Psoas muscle (tissue), 8 donors: Measurements from ENCODE around the gene ULK1. TPM values are rescaled to one million over a fixed set of nuclear protein-coding genes. Genes with fewer than 3 reads are reported as not detected.
"Not testable (repeated sequence)": the region's sequence is repeated elsewhere in the genome, so short reads cannot be mapped to it uniquely, and the experiment has no call there.

Source experiments
- ATAC-seq, 4 donors: fragments of 200-7000 bp; cut with Tn5 transposase; one replicate each; pipeline ENCODE4 v1.9.1; 2020; ENCODE audit warnings: moderate library complexity in 3 of 4, mild to moderate bottlenecking in 2 of 4
- DNase-seq, 2 donors: peaks; one replicate each; pipeline ENCODE4 v3.0.0-alpha.2; 2020
- H3K27ac ChIP-seq: fragments of 200-600 bp; one replicate; pipeline ENCODE4 v1.8.0; 2022
- H3K27me3 ChIP-seq, 3 donors: fragments of 200-600 bp in 1 of 3; one replicate each; pipeline versions ENCODE4 v1.6.1 to v1.8.0; 2013 to 2022; ENCODE audit warnings: low read length in 2 of 3, mild to moderate bottlenecking in 2 of 3, moderate library complexity in 1 of 3; ENCODE audit not compliant: insufficient read depth in 3 of 3
- H3K36me3 ChIP-seq, 2 donors: fragments of 200-600 bp in 1 of 2; one replicate each; pipeline versions ENCODE4 v1.6.1 to v1.8.0; 2013 to 2022; ENCODE audit warnings: low read depth in 1 of 2, mild to moderate bottlenecking in 1 of 2, moderate library complexity in 1 of 2; ENCODE audit not compliant: insufficient read depth in 1 of 2
- H3K4me1 ChIP-seq: fragments of 200-600 bp; one replicate; pipeline ENCODE4 v1.8.0; 2022
- H3K4me3 ChIP-seq: fragments of 200-600 bp; one replicate; pipeline ENCODE4 v1.8.0; 2022; ENCODE audit warnings: mild to moderate bottlenecking
- H3K9me3 ChIP-seq: fragments of 200-600 bp; one replicate; pipeline ENCODE4 v1.8.0; 2022
- CTCF ChIP-seq: fragments of 200-600 bp; IDR thresholded peaks from one replicate; pipeline ENCODE4 v1.8.0; 2022; ENCODE audit warnings: antibody characterized with exemption
- WGBS, 3 donors: extraction: QIAGEN DNeasy Blood & Tissue Kit; methylation state at CpG; one replicate each; pipeline versions ENCODE4 v1.1.6 to v1.1.7; 2013; 5-methylcytosine and 5-hydroxymethylcytosine counted together
- intact Hi-C, 2 donors: fragments of 100-400 bp; cut with DNase I; formaldehyde crosslinking; loops; one replicate each; pipeline versions ENCODE4 v1.11.0 to v1.14.2; 2022
- polyA plus RNA-seq, 3 donors: library from polyadenylated mRNA; stranded (reverse); fragments of 200-250 nt; gene quantifications; one replicate each; pipeline ENCODE4 v1.2.3, GENCODE V29; 2013
- total RNA-seq, 4 donors: library from RNA; stranded (reverse); fragmentation: NEBNext Ultra II Directional in 2 of 4; extraction: Animal tissue kit (Norgen Biotek cat#: 25700) in 2 of 4; gene quantifications; one replicate each; pipeline versions ENCODE4 v1.2.1 to v1.2.4, GENCODE V29; 2021 to 2023
- donor health status: healthy with polysubstance abuse.
- donor health status: DM: no; HTN: no; CAD: no; lungs with moderate emphysema.
- donor health status: Bipolar disorder and iron deficiency.
- donor health status: healthy.
- donor health status: DM: yes; HTN: yes; CAD: no.
- donor health status: DM: no; HTN: no; CAD: no.
- donor health status: DM: no; HTN: no; CAD: no.
- donor health status: DM: yes; HTN: yes; CAD: no.

ULK1 gene
- total and polyA plus RNA-seq, 7 donors, result 4.1 to 90.4 (median 58.0) TPM

- DNase-seq, result no peak
- intact Hi-C loops, result no loop called here
- no peak for TF ChIP-seq CTCF
- H3K36me3 ChIP-seq, result no peaks in the 10 kb centered on the region
- no peaks in the 10 kb centered on the region for H3K27me3 ChIP-seq
- ATAC-seq, result no peak
- H3K4me1 ChIP-seq, result no peaks in the 10 kb centered on the region
- no peak overlapping the region for H3K27ac ChIP-seq
- 51 to 57% (median 51%) methylated on average over 16 of the region's 16 CpGs for WGBS, 3 donors
- H3K4me3 ChIP-seq, result no peak overlapping the region
- no peaks in the 10 kb centered on the region for H3K9me3 ChIP-seq
Observed at GRCh38 chr12:131869871-131870418, 24.5 kb upstream of the ULK1 start.

GRCh38 chr12:131871677-131872076 lies 22.7 kb upstream of the ULK1 start:
- ATAC-seq (no peak), DNase-seq (no peak)
- no peak for TF ChIP-seq CTCF
- H3K9me3 ChIP-seq, result no peaks in the 10 kb centered on the region
- no peak overlapping the region for H3K27ac ChIP-seq
- intact Hi-C loops, result no loop called here
- WGBS, 3 donors, result 89 to 97% (median 93%) methylated on average over 6 of the region's 6 CpGs
- no peak overlapping the region for H3K4me3 ChIP-seq
- no peaks in the 10 kb centered on the region for H3K4me1 ChIP-seq
- H3K27me3 ChIP-seq, result no peaks in the 10 kb centered on the region
- H3K36me3 ChIP-seq, result no peaks in the 10 kb centered on the region

- no peak for ATAC-seq
- Histone ChIP-seq H3K4me1 (no peaks in the 10 kb centered on the region), H3K9me3 (no peaks in the 10 kb centered on the region), H3K27ac (no peak overlapping the region), H3K4me3 (no peak overlapping the region), H3K27me3 (no peaks in the 10 kb centered on the region), H3K36me3 (no peaks in the 10 kb centered on the region)
- no peak for DNase-seq
- intact Hi-C loops, result no loop called here
- TF ChIP-seq CTCF, result no peak
- 69 to 73% (median 70%) methylated on average over 17 to 21 of the region's 21 CpGs for WGBS, 3 donors
Observed at GRCh38 chr12:131872154-131873051, 22.0 kb upstream of the ULK1 start.

GRCh38 chr12:131873293-131873692 lies 21.1 kb upstream of the ULK1 start:
- Histone ChIP-seq H3K9me3 (no peaks in the 10 kb centered on the region), H3K27me3 (no peaks in the 10 kb centered on the region), H3K36me3 (no peaks in the 10 kb centered on the region), H3K4me3 (no peak overlapping the region), H3K27ac (no peak overlapping the region), H3K4me1 (no peaks in the 10 kb centered on the region)
- no peak for DNase-seq
- no peak for TF ChIP-seq CTCF
- intact Hi-C loops, result no loop called here
- ATAC-seq, result no peak
- WGBS, 3 donors, result 90 to 96% (median 95%) methylated on average over 21 of the region's 21 CpGs

- ATAC-seq, H3K27ac ChIP-seq, DNase-seq, H3K4me3 ChIP-seq, H3K36me3 ChIP-seq, H3K4me1 ChIP-seq, H3K9me3 ChIP-seq, H3K27me3 ChIP-seq, intact Hi-C loops: not testable (repeated sequence)
- WGBS, 3 donors, result 86 to 89% (median 87%) methylated on average over 6 of the region's 6 CpGs
Observed at GRCh38 chr12:131874972-131875371, 19.4 kb upstream of the ULK1 start.

- ATAC-seq, H3K9me3 ChIP-seq, H3K4me1 ChIP-seq, intact Hi-C loops, H3K27ac ChIP-seq, DNase-seq, H3K27me3 ChIP-seq, H3K36me3 ChIP-seq, H3K4me3 ChIP-seq: not testable (repeated sequence)
- 80 to 83% (median 83%) methylated on average over 10 of the region's 10 CpGs for WGBS, 3 donors
Observed at GRCh38 chr12:131877216-131877615, 17.2 kb upstream of the ULK1 start.

- H3K36me3 ChIP-seq, intact Hi-C loops, H3K27me3 ChIP-seq, H3K4me3 ChIP-seq, ATAC-seq, H3K4me1 ChIP-seq, H3K27ac ChIP-seq, DNase-seq, H3K9me3 ChIP-seq: not testable (repeated sequence)
- 46 to 52% (median 50%) methylated on average over 3 of the region's 3 CpGs for WGBS, 3 donors
Observed at GRCh38 chr12:131878436-131878835, 16.0 kb upstream of the ULK1 start.
